ENCODE measurements around the gene PTGFR. TPM values are rescaled to one million over a fixed set of nuclear protein-coding genes. Genes with fewer than 3 reads are reported as not detected.

The PTGFR gene
- total RNA-seq, 1 donor from 2014 or later, result not detected

DNA sequence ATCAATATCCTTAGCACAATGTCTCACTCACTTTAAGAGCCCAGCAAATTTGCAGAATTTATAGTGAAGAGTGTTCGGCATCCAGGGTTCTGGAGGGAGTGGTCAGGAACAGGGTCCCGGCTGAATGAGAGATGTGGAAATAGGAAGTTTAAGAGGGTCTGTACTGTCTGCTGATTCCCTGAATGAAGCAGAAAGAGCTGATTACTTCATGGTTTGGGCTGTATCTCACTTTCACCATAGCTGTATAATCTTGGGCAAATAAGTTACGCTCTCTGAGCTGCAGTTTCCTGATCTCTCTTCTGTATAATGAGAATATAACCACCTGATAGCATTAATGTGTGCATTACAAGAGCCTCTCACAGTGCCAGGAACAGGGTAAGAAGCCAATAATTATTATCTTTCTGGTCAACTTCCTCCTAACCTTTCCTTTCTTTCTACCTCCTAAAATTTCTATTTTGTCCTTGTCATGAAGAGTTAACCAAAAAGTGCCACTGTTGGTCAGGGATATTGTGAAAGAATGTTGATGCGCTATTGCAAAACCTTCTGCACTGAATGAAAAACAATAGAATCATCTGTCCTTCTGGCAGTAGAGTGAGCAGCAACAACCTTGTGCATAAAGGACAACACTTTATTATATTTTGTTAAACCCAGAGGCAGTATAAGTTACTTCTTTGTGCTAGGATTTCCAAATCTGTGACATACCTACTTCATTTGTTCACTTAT lies 14.7 kb upstream of the PTGFR start:
- Mint-ChIP-seq H3K9me3 (ENCODE audit: low read depth) (no peaks in the 10 kb centered on the region), H3K27me3 (peaks cover 4% of the 10 kb centered on the region), H3K27ac (no peak overlapping the region), H3K4me3 (ENCODE audit: low read depth) (no peak overlapping the region), H3K36me3 (ENCODE audit: insufficient read depth) (no peaks in the 10 kb centered on the region), H3K4me1 (ENCODE audit: low read depth) (peaks cover 22% of the 10 kb centered on the region)
- TF ChIP-seq, protein P1, sequence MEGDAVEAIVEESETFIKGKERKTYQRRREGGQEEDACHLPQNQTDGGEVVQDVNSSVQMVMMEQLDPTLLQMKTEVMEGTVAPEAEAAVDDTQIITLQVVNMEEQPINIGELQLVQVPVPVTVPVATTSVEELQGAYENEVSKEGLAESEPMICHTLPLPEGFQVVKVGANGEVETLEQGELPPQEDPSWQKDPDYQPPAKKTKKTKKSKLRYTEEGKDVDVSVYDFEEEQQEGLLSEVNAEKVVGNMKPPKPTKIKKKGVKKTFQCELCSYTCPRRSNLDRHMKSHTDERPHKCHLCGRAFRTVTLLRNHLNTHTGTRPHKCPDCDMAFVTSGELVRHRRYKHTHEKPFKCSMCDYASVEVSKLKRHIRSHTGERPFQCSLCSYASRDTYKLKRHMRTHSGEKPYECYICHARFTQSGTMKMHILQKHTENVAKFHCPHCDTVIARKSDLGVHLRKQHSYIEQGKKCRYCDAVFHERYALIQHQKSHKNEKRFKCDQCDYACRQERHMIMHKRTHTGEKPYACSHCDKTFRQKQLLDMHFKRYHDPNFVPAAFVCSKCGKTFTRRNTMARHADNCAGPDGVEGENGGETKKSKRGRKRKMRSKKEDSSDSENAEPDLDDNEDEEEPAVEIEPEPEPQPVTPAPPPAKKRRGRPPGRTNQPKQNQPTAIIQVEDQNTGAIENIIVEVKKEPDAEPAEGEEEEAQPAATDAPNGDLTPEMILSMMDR (IDR thresholded peaks at IDR 0.05; ENCODE audit: unreplicated experiment), result no peak
- DNase-seq (ENCODE audit: low spot score, unreplicated experiment), result no peak

DNA sequence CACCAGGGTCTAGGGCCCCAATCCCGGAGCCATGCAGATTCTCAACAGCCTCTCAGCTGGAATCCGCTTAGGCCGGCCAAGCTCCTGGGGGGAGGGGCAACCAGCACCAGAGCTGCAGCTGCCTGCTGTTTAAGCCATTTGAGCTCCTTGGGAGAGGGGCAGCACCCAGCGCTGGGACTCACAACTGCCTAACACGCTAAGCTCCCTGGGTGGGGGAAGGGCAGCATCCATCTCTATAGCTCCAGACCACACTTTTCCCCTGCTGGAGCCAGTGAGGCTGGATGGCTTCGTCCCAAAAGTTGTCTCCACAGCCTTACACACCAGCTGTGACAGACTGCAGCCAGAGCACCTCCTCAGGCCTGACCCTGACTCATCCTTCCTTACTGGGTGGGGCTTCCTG lies 6.9 kb upstream of the PTGFR start:
- DNase-seq (ENCODE audit: low spot score, unreplicated experiment), result no peak

DNA sequence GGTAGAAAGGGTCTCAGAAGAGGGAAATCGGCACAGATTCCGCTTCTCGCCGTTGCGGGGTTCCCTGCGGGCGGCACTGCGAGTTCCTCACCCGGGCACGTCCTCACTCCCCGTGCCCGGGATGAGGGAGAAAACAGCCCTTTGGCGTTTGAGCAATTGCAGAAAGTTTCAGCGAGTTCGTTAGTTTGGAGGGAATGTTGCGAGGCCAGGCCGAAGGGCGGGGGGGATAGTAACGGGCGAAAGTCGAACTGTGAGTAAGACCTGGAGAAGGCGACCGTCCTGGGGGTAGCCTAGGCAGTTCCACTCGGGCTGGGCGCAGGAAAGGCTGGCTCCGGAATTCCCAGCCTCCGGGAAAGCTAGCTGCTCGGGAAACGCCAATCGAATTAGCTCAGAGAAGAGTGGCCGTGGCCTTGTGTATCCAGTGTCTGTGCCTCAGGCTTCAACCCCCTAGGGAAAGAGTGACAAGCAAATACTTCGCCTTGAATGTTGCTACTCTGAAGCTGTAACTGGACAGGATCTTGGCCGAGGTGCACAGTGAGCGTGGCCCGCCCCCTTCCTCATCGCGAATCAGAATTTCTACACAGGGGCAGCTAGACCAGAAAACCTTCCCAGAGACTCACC lies 787 bp downstream of the PTGFR start:
- H3K4me3 Mint-ChIP-seq (ENCODE audit: low read depth), result peak overlapping the region; percentile 71

More for the DNA sequence above, 6.9 kb upstream of the PTGFR start:
- Mint-ChIP-seq H3K4me3 (ENCODE audit: low read depth) (no peak overlapping the region), H3K9me3 (ENCODE audit: low read depth) (peaks cover 11% of the 10 kb centered on the region), H3K36me3 (ENCODE audit: insufficient read depth) (no peaks in the 10 kb centered on the region), H3K27ac (no peak overlapping the region), H3K4me1 (ENCODE audit: low read depth) (no peaks in the 10 kb centered on the region), H3K27me3 (peaks cover 20% of the 10 kb centered on the region)
- TF ChIP-seq, protein P1 (IDR thresholded peaks at IDR 0.05; ENCODE audit: unreplicated experiment), result no peak

DNA sequence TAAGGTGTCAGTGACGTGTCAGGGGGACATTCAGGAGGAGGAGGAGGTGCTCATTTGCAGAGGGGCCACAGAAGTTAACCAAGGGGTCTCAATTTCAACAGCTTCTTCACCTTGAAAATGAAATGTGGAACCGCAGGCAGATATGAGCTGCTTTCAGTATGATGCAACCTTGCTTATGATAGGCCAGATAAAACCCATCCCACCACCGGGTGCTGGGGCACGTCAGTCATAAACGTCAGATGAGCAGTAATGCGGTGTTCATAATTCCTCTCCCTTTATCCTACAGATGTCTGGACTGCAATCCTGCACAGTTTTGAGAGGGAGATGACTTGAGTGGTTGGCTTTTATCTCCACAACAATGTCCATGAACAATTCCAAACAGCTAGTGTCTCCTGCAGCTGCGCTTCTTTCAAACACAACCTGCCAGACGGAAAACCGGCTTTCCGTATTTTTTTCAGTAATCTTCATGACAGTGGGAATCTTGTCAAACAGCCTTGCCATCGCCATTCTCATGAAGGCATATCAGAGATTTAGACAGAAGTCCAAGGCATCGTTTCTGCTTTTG lies 1.7 kb downstream of the PTGFR start:
- Mint-ChIP-seq H3K4me3 (ENCODE audit: low read depth) (no peak overlapping the region), H3K4me1 (ENCODE audit: low read depth) (peaks cover 9% of the 10 kb centered on the region), H3K9me3 (ENCODE audit: low read depth) (peaks cover 4% of the 10 kb centered on the region), H3K36me3 (ENCODE audit: insufficient read depth) (no peaks in the 10 kb centered on the region), H3K27ac (no peak overlapping the region), H3K27me3 (peaks cover 71% of the 10 kb centered on the region)
- TF ChIP-seq, protein P1 (IDR thresholded peaks at IDR 0.05; ENCODE audit: unreplicated experiment), result no peak
- no peak for DNase-seq (ENCODE audit: low spot score, unreplicated experiment)

More for the DNA sequence above, 787 bp downstream of the PTGFR start:
- Mint-ChIP-seq H3K27ac (peak overlapping the region; percentile 62), H3K9me3 (ENCODE audit: low read depth) (peaks cover 8% of the 10 kb centered on the region), H3K27me3 (peaks cover 74% of the 10 kb centered on the region), H3K36me3 (ENCODE audit: insufficient read depth) (no peaks in the 10 kb centered on the region), H3K4me1 (ENCODE audit: low read depth) (peaks cover 9% of the 10 kb centered on the region)
- TF ChIP-seq, protein P1 (IDR thresholded peaks at IDR 0.05; ENCODE audit: unreplicated experiment), result no peak
- DNase-seq (ENCODE audit: low spot score, unreplicated experiment), result peak; percentile 24

DNA sequence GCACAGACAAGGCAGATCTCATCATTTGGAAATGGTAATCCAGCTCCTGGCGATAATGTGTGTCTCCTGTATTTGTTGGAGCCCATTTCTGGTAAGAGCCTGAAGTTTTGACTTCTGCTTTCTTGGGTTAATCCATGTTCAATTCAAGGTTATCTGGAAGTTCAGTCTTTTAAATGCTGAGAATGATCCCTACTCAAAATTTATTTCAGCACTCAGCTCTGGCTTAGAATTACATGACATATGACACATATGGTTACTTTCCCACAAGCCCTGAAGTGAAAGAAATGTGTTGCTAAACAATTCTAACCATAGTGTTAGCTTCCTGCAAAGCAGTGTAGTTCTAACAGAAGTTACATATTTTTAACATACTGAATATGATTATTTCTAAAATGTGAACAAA lies 2.7 kb downstream of the PTGFR start:
- Mint-ChIP-seq H3K27ac (no peak overlapping the region), H3K4me1 (ENCODE audit: low read depth) (peaks cover 9% of the 10 kb centered on the region), H3K4me3 (ENCODE audit: low read depth) (no peak overlapping the region), H3K27me3 (peaks cover 63% of the 10 kb centered on the region), H3K36me3 (ENCODE audit: insufficient read depth) (no peaks in the 10 kb centered on the region), H3K9me3 (ENCODE audit: low read depth) (no peaks in the 10 kb centered on the region)
- TF ChIP-seq, protein P1 (IDR thresholded peaks at IDR 0.05; ENCODE audit: unreplicated experiment), result no peak
- DNase-seq (ENCODE audit: low spot score, unreplicated experiment), result no peak

Data from progenitor cell of endocrine pancreas (in vitro differentiated cells).